GM19395 (cell line): ENCODE data around the gene RIMS1.

Experiments
- ATAC-seq: cut with Tn5 transposase; IDR thresholded peaks from one replicate; pipeline ENCODE4 v1.9.1; 2021; ENCODE audit warnings: mild to moderate bottlenecking, moderate library complexity; ENCODE audit not compliant: unreplicated experiment

Gene RIMS1

GRCh38 chr6:72403413-72403812 lies 517.1 kb downstream of the RIMS1 start:
- ATAC-seq, result no peak

- ATAC-seq, result peak; percentile 79
These were observed 520.2 kb downstream of the RIMS1 start for GRCh38 chr6:72406517-72406916.

- no peak for ATAC-seq
These were observed 524.4 kb downstream of the RIMS1 start for GRCh38 chr6:72410769-72411168.

GRCh38 chr6:72411872-72412708 lies 525.7 kb downstream of the RIMS1 start:
- peak; percentile 91 for ATAC-seq

- ATAC-seq, result peak; percentile 23
These were observed 526.3 kb downstream of the RIMS1 start for GRCh38 chr6:72412709-72413044.

GRCh38 chr6:72413884-72414283 lies 527.5 kb downstream of the RIMS1 start:
- ATAC-seq, result no peak

GRCh38 chr6:72414657-72415056 lies 528.3 kb downstream of the RIMS1 start:
- no peak for ATAC-seq

- no peak for ATAC-seq
These were observed 530.6 kb downstream of the RIMS1 start for GRCh38 chr6:72416744-72417465.

GRCh38 chr6:72417759-72418158 lies 531.4 kb downstream of the RIMS1 start:
- ATAC-seq, result no peak

- no peak for ATAC-seq
These were observed 532.1 kb downstream of the RIMS1 start for GRCh38 chr6:72418495-72418894.

GRCh38 chr6:72419966-72420365 lies 533.6 kb downstream of the RIMS1 start:
- no peak for ATAC-seq

GRCh38 chr6:72420409-72420808 lies 534.1 kb downstream of the RIMS1 start:
- no peak for ATAC-seq

GRCh38 chr6:72421387-72421786 lies 535.0 kb downstream of the RIMS1 start:
- ATAC-seq, result no peak

- ATAC-seq, result no peak
These were observed 535.8 kb downstream of the RIMS1 start for GRCh38 chr6:72422171-72422570.

- no peak for ATAC-seq
These were observed 538.1 kb downstream of the RIMS1 start for GRCh38 chr6:72424476-72424875.

GRCh38 chr6:72425003-72425681 lies 538.8 kb downstream of the RIMS1 start:
- no peak for ATAC-seq

- ATAC-seq, result no peak
These were observed 554.3 kb downstream of the RIMS1 start for GRCh38 chr6:72440611-72441010.

- no peak for ATAC-seq
These were observed 560.1 kb downstream of the RIMS1 start for GRCh38 chr6:72446430-72446829.
